ENCODE results near the gene EGFL8. TPM values are rescaled to one million over a fixed set of nuclear protein-coding genes. Genes with fewer than 3 reads are reported as not detected.

EGFL8 gene
- total and polyA plus RNA-seq, 4 donors = 1.8 to 8.2 (median 1.9) TPM

DNA sequence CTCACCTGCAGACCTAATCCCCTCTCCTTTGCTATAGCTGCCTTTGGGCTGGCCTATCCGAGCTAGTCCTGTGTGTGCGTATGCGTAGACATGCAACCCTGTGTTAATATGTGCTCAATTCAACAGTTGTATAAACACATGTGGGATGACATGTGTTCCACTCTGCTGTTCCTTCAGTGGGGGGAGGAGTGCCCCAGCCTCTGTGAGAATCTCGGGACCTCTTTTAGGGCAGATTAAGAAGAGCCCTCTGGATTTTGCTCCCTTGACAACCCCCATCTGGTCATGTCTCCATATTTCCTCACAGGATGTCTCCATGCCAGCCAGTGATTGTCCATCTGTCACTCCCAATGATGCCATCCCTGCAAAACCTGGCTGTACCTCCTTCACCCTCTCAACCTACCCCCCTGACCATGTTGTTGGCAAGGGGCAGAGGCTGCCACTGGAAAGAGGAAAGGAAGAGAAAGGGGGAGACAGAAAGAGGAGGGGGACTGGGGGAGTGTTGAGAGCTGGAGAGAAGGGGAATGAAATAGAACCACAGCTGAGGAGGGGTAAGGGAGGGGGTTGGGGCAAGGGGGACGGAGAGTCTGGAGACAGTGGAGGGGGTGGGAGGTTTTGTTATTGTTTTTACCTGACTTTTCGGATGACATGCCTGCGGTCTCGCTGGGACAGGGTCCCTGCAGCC is 13.1 kb upstream of the EGFL8 start:
- H3K4me3 ChIP-seq (ENCODE audit: low read depth in 1 of 3, low read length in 3 of 3) = no peak overlapping the region
- 56% methylated on average over 8 of the region's 8 CpGs for WGBS
- H3K27ac ChIP-seq (ENCODE audit: low read depth in 1 of 2, low read length in 2 of 2) = no peak overlapping the region
- DNase-seq (ENCODE audit: low spot score) = no peak
- peaks cover 6 to 26% (median 13%) of the 10 kb centered on the region in 4 donors for H3K4me1 ChIP-seq (ENCODE audit: control insufficient read depth in 4 of 4, insufficient read depth in 4 of 4, low read length in 3 of 4)
- H3K9ac ChIP-seq (ENCODE audit: low read depth in 1 of 2, low read length in 2 of 2) = no peak overlapping the region
- H3K27me3 ChIP-seq (ENCODE audit: control insufficient read depth in 4 of 4, insufficient read depth in 4 of 4, low read length in 3 of 4) = peaks cover 0 to 5% (median 0%) of the 10 kb centered on the region in 4 donors
- H3K36me3 ChIP-seq (ENCODE audit: control insufficient read depth in 4 of 4, insufficient read depth in 3 of 4, low read depth in 1 of 4, low read length in 3 of 4) = peaks cover 0 to 4% (median under 1%) of the 10 kb centered on the region in 4 donors
- peaks cover 0 to 2% (median 0%) of the 10 kb centered on the region in 4 donors for H3K9me3 ChIP-seq (ENCODE audit: control insufficient read depth in 4 of 4, low read length in 3 of 4)
- no peak for TF ChIP-seq HNF4G (IDR thresholded peaks at IDR 0.05)
- TF ChIP-seq, protein P1, sequence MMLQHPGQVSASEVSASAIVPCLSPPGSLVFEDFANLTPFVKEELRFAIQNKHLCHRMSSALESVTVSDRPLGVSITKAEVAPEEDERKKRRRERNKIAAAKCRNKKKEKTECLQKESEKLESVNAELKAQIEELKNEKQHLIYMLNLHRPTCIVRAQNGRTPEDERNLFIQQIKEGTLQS (IDR thresholded peaks at IDR 0.05) = no peak
- TF ChIP-seq RXRA (IDR thresholded peaks at IDR 0.05) = no peak
- TF ChIP-seq FOXA2 (IDR thresholded peaks at IDR 0.05) = no peak
- no peak for TF ChIP-seq JUND (IDR thresholded peaks at IDR 0.05)
- TF ChIP-seq TAF1 (conservative IDR thresholded peaks at IDR 0.05) = no peak
- TF ChIP-seq FOXA1 (IDR thresholded peaks at IDR 0.05) = no peak
- no peak for TF ChIP-seq EGR1 (IDR thresholded peaks at IDR 0.05; ENCODE audit: low read depth in 2 of 2)
- no peak for TF ChIP-seq GABPA (IDR thresholded peaks at IDR 0.05 in 1 of 2, conservative IDR thresholded peaks at IDR 0.05 in 1 of 2)
- TF ChIP-seq, protein P2, sequence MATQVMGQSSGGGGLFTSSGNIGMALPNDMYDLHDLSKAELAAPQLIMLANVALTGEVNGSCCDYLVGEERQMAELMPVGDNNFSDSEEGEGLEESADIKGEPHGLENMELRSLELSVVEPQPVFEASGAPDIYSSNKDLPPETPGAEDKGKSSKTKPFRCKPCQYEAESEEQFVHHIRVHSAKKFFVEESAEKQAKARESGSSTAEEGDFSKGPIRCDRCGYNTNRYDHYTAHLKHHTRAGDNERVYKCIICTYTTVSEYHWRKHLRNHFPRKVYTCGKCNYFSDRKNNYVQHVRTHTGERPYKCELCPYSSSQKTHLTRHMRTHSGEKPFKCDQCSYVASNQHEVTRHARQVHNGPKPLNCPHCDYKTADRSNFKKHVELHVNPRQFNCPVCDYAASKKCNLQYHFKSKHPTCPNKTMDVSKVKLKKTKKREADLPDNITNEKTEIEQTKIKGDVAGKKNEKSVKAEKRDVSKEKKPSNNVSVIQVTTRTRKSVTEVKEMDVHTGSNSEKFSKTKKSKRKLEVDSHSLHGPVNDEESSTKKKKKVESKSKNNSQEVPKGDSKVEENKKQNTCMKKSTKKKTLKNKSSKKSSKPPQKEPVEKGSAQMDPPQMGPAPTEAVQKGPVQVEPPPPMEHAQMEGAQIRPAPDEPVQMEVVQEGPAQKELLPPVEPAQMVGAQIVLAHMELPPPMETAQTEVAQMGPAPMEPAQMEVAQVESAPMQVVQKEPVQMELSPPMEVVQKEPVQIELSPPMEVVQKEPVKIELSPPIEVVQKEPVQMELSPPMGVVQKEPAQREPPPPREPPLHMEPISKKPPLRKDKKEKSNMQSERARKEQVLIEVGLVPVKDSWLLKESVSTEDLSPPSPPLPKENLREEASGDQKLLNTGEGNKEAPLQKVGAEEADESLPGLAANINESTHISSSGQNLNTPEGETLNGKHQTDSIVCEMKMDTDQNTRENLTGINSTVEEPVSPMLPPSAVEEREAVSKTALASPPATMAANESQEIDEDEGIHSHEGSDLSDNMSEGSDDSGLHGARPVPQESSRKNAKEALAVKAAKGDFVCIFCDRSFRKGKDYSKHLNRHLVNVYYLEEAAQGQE (IDR thresholded peaks at IDR 0.05) = no peak
- TF ChIP-seq, protein P3, sequence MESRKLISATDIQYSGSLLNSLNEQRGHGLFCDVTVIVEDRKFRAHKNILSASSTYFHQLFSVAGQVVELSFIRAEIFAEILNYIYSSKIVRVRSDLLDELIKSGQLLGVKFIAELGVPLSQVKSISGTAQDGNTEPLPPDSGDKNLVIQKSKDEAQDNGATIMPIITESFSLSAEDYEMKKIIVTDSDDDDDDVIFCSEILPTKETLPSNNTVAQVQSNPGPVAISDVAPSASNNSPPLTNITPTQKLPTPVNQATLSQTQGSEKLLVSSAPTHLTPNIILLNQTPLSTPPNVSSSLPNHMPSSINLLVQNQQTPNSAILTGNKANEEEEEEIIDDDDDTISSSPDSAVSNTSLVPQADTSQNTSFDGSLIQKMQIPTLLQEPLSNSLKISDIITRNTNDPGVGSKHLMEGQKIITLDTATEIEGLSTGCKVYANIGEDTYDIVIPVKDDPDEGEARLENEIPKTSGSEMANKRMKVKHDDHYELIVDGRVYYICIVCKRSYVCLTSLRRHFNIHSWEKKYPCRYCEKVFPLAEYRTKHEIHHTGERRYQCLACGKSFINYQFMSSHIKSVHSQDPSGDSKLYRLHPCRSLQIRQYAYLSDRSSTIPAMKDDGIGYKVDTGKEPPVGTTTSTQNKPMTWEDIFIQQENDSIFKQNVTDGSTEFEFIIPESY (IDR thresholded peaks at IDR 0.05) = no peak
- no peak for TF ChIP-seq HNF4A (conservative IDR thresholded peaks at IDR 0.05)

DNA sequence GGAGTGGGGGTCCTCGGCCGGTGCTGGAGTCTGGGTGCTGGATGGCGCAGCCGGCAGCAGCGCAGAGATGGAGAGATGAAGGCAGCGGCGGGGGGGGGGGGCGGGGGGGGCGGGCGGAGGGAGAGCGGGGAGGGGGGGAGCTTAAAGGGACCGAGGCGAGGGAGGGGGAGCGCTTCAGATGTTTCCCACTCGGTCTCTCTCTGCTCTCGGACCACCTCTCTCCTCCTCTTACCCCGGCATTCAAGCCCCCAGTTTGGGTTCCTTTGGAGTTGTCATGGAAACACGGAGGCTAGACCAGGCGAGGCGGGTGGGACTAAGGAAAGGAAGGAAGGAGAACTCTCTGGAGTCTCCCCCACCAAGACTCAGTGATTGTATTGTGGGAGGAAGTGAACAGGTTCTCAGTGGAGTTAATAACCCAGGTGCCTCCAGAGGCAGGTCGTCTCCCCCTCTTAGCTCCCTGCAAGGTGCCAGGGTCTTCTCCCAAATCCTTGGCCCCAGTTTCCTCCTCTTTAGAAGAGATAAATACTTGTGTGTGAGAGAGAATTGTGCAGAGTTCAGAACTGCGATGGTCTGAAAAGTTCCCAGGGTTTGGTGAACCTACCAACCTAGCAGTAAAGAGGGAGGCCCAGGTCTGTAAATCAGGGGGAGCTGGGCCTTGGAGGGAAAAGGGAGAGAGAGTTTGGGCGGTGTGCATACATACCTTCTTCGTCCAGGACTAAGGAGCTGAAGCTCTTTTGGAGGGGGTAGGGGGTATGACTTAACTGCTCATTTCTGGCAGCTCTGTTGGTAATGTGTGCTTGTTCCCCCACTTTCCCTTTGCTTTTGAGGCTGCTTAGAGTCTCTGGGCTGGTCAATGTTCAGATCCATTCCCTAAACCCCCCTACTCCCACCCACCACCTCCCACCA is 12.3 kb upstream of the EGFL8 start, which contains the start of gene PRRT1:
Gene PRRT1 (minus strand): TSS at position 77 of the 906 bp plus-strand sequence. CDS start 112 bp downstream, outside the sequence.
- WGBS = 40% methylated on average over 21 of the region's 24 CpGs
- TF ChIP-seq, protein P1 (IDR thresholded peaks at IDR 0.05) = no peak
- TF ChIP-seq HNF4G (IDR thresholded peaks at IDR 0.05) = no peak
- TF ChIP-seq, protein P4, sequence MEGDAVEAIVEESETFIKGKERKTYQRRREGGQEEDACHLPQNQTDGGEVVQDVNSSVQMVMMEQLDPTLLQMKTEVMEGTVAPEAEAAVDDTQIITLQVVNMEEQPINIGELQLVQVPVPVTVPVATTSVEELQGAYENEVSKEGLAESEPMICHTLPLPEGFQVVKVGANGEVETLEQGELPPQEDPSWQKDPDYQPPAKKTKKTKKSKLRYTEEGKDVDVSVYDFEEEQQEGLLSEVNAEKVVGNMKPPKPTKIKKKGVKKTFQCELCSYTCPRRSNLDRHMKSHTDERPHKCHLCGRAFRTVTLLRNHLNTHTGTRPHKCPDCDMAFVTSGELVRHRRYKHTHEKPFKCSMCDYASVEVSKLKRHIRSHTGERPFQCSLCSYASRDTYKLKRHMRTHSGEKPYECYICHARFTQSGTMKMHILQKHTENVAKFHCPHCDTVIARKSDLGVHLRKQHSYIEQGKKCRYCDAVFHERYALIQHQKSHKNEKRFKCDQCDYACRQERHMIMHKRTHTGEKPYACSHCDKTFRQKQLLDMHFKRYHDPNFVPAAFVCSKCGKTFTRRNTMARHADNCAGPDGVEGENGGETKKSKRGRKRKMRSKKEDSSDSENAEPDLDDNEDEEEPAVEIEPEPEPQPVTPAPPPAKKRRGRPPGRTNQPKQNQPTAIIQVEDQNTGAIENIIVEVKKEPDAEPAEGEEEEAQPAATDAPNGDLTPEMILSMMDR (IDR thresholded peaks at IDR 0.05; ENCODE audit: low read depth, low read length, missing input control) = no peak
- H3K4me1 ChIP-seq (ENCODE audit: control insufficient read depth in 4 of 4, insufficient read depth in 4 of 4, low read length in 3 of 4) = peaks cover 6 to 26% (median 13%) of the 10 kb centered on the region in 4 donors
- H3K9me3 ChIP-seq (ENCODE audit: control insufficient read depth in 4 of 4, low read length in 3 of 4) = peaks cover 0 to 2% (median 0%) of the 10 kb centered on the region in 4 donors
- H3K4me3 ChIP-seq (ENCODE audit: low read depth in 1 of 3, low read length in 3 of 3) = no peak within 1 kb of the TSS
- H3K9ac ChIP-seq (ENCODE audit: low read depth in 1 of 2, low read length in 2 of 2) = no peak within 1 kb of the TSS
- no peak for DNase-seq (ENCODE audit: low spot score)
- H3K27me3 ChIP-seq (ENCODE audit: control insufficient read depth in 4 of 4, insufficient read depth in 4 of 4, low read length in 3 of 4) = peaks cover 0 to 5% (median 0%) of the 10 kb centered on the region in 4 donors
- H3K36me3 ChIP-seq (ENCODE audit: control insufficient read depth in 4 of 4, insufficient read depth in 3 of 4, low read depth in 1 of 4, low read length in 3 of 4) = peaks cover 0 to 5% (median 2%) of the 10 kb centered on the region in 4 donors
- H3K27ac ChIP-seq (ENCODE audit: low read depth in 1 of 2, low read length in 2 of 2) = no peak within 1 kb of the TSS
